Activated B cell treated with CpG ODN at 0.5 μM for 24 hours (primary cell): ENCODE measurements around the gene KCNIP1. TPM values are rescaled to one million over a fixed set of nuclear protein-coding genes. Genes with fewer than 3 reads are reported as not detected.

Source experiments
- ATAC-seq: fragments of 200-7000 bp; cut with Tn5 transposase; one replicate; pipeline ENCODE4 v1.10.0; 2021; ENCODE audit warnings: low read depth, mild to moderate bottlenecking, moderate library complexity
- CTCF ChIA-PET: fragments of 350-600 bp; sonication (Branson Sonifier 250); formaldehyde crosslinking; loops from one replicate; lab custom pipeline; 2021; ENCODE audit warnings: antibody characterized with exemption; lab: Charles Lee
- POLR2A ChIA-PET: fragments of 350-600 bp; sonication (Branson Sonifier 250); formaldehyde crosslinking; loops from one replicate; lab custom pipeline; 2021; ENCODE audit warnings: antibody characterized with exemption; lab: Charles Lee
- DNase-seq: peaks from one replicate; pipeline ENCODE4 v3.0.0; 2022
- H3K27ac Mint-ChIP-seq: one replicate; pipeline ENCODE4 v1.8.0; 2020; ENCODE audit warnings: mixed read lengths
- H3K27me3 Mint-ChIP-seq: one replicate; pipeline ENCODE4 v1.8.0; 2021; ENCODE audit warnings: mixed read lengths
- H3K36me3 Mint-ChIP-seq: one replicate; pipeline ENCODE4 v1.8.0; 2021; ENCODE audit warnings: low read depth, mixed read lengths
- H3K4me1 Mint-ChIP-seq: one replicate; pipeline ENCODE4 v1.8.0; 2021; ENCODE audit warnings: mixed read lengths
- H3K4me3 Mint-ChIP-seq: one replicate; pipeline ENCODE4 v1.8.0; 2020; ENCODE audit warnings: mild to moderate bottlenecking, mixed read lengths
- H3K9me3 Mint-ChIP-seq: one replicate; pipeline ENCODE4 v1.8.0; 2020; ENCODE audit warnings: mixed read lengths
- CTCF ChIP-seq: fragments of 200-600 bp; IDR thresholded peaks from one replicate; pipeline ENCODE4 v1.8.0; 2022; ENCODE audit warnings: antibody characterized with exemption, mild to moderate bottlenecking
- intact Hi-C: fragments of 100-400 bp; cut with micrococcal nuclease; formaldehyde crosslinking; loops from one replicate; pipeline ENCODE4 v1.15.1; 2024
- total RNA-seq: library from RNA; stranded (reverse); gene quantifications from 2 replicates; pipeline ENCODE4 v1.2.3, GENCODE V29; 2022

The KCNIP1 gene
- total RNA-seq, 1 donor from 2014 or later = not detected

- Mint-ChIP-seq H3K27me3 (peaks cover 18% of the 10 kb centered on the region), H3K36me3 (no peaks in the 10 kb centered on the region), H3K4me1 (no peaks in the 10 kb centered on the region), H3K4me3 (no peak overlapping the region), H3K9me3 (no peaks in the 10 kb centered on the region), H3K27ac (no peak overlapping the region)
- no peak for TF ChIP-seq CTCF
- intact Hi-C loops = no loop called here
- no peak for DNase-seq
- POLR2A ChIA-PET = no interaction called here
- ATAC-seq = no peak
- CTCF ChIA-PET = interaction anchor here (0.9 kb wide), 1 partner anchor 10 kb away, joined by 3 read pairs; no protein-coding TSS in a partner anchor
Observed at GRCh38 chr5:170603109-170603508, 99.3 kb downstream of the KCNIP1 start.

- ATAC-seq = no peak
- intact Hi-C loops = no loop called here
- CTCF ChIA-PET = interaction anchor here (0.9 kb wide), 1 partner anchor 11 kb away, joined by 3 read pairs; no protein-coding TSS in a partner anchor
- Mint-ChIP-seq H3K27ac (no peak overlapping the region), H3K27me3 (peaks cover 15% of the 10 kb centered on the region), H3K4me3 (no peak overlapping the region), H3K4me1 (no peaks in the 10 kb centered on the region), H3K9me3 (no peaks in the 10 kb centered on the region), H3K36me3 (no peaks in the 10 kb centered on the region)
- no peak for TF ChIP-seq CTCF
- DNase-seq = no peak
- POLR2A ChIA-PET = no interaction called here
Observed at GRCh38 chr5:170603578-170604565, 100.1 kb downstream of the KCNIP1 start.

- no peak overlapping the region for H3K4me3 Mint-ChIP-seq
- CTCF ChIA-PET = no interaction called here
Observed at GRCh38 chr5:170606941-170607340, 103.1 kb downstream of the KCNIP1 start.

GRCh38 chr5:170611449-170612090, 107.8 kb downstream of the KCNIP1 start:
- no peak for ATAC-seq
- CTCF ChIA-PET = no interaction called here

More at GRCh38 chr5:170606941-170607340, 103.1 kb downstream of the KCNIP1 start:
- H3K27ac Mint-ChIP-seq = no peak overlapping the region
- H3K4me1 Mint-ChIP-seq = no peaks in the 10 kb centered on the region
- H3K9me3 Mint-ChIP-seq = no peaks in the 10 kb centered on the region
- DNase-seq (no peak), ATAC-seq (no peak)
- no peaks in the 10 kb centered on the region for H3K36me3 Mint-ChIP-seq
- intact Hi-C loops = no loop called here
- POLR2A ChIA-PET = no interaction called here
- TF ChIP-seq CTCF = no peak
- peaks cover 9% of the 10 kb centered on the region for H3K27me3 Mint-ChIP-seq

More at GRCh38 chr5:170611449-170612090, 107.8 kb downstream of the KCNIP1 start:
- intact Hi-C loops = no loop called here
- Mint-ChIP-seq H3K4me3 (no peak overlapping the region), H3K36me3 (no peaks in the 10 kb centered on the region), H3K4me1 (no peaks in the 10 kb centered on the region), H3K27ac (no peak overlapping the region), H3K9me3 (no peaks in the 10 kb centered on the region), H3K27me3 (peaks cover 6% of the 10 kb centered on the region)
- no peak for DNase-seq
- POLR2A ChIA-PET = no interaction called here
- TF ChIP-seq CTCF = no peak
